ENCODE data around the gene SH3BP2. TPM values are rescaled to one million over a fixed set of nuclear protein-coding genes. Genes with fewer than 3 reads are reported as not detected.

SH3BP2 gene
- total RNA-seq, 1 experiment from 2014 or later: 17.4 TPM

DNA sequence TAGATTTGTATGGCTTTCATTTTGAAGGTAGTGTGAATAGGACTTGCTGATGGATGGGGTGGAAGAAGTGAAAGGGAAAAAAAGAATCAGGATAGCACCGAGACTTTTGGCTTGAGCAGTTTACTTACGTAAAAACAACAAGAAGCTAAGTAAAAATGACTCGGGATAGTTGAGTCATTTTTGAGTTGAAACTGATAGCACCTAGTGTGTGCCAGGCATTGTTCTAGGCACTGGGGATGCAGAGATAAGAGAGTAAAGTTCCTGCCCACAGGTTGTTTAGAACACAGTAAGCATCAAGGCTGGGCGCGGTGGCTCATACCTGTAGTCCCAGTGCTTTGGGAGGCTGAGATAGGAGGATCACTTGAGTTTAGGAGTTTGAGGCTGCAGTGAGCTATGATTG is 85.5 kb downstream of the SH3BP2 start:
- ATAC-seq: no peak
- ChIA-PET POLR2A (ENCODE audit: unreplicated experiment) (no interaction called here), CTCF (no interaction called here)
- Histone ChIP-seq H3K27me3 (ENCODE audit: low read length) (no peaks in the 10 kb centered on the region), H3K27ac (ENCODE audit: low read length) (no peak overlapping the region), H4K20me1 (ENCODE audit: low read length) (no peaks in the 10 kb centered on the region), H3K9me3 (ENCODE audit: low read length) (no peaks in the 10 kb centered on the region), H3K9ac (ENCODE audit: low read length) (no peak overlapping the region), H3K36me3 (ENCODE audit: low read depth, low read length) (0 out of 2 replicates have a peak, but pooled peaks cover 4% of the 10 kb centered on the region), H3K9me2 (replicated peaks; ENCODE audit: low read length) (no peaks in the 10 kb centered on the region), H2AFZ (ENCODE audit: low read length) (no peak overlapping the region), H3K79me2 (ENCODE audit: low read length) (peaks cover 10% of the 10 kb centered on the region; the same call in 1 of the 2 replicates), H3K4me3 (ENCODE audit: low read length) (no peak overlapping the region), H3K4me2 (ENCODE audit: low read length) (no peak overlapping the region), H3K4me1 (ENCODE audit: insufficient read depth, low read length) (no peaks in the 10 kb centered on the region), H3F3A (ENCODE audit: low read length, unreplicated experiment) (no peaks in the 10 kb centered on the region)
- BruUV-seq (replicated peaks): no TSS peak
- intact Hi-C loops (cut with micrococcal nuclease): no loop called here
- TF ChIP-seq EZH2 (IDR thresholded peaks at IDR 0.05; ENCODE audit: low read length, unreplicated experiment) (no peak), CTCF (conservative IDR thresholded peaks at IDR 0.05; ENCODE audit: low read depth, low read length) (no peak), EZH2phosphoT487 (IDR thresholded peaks at IDR 0.05; ENCODE audit: borderline replicate concordance, low read length) (no peak)
- no peak for DNase-seq

- no peak overlapping the region for H3K27ac ChIP-seq (ENCODE audit: low read length)
- no peaks in the 10 kb centered on the region for H3K4me1 ChIP-seq (ENCODE audit: insufficient read depth, low read length)
- no peak overlapping the region for H3K4me3 ChIP-seq (ENCODE audit: low read length)
- DNase-seq: no peak
- no peaks in the 10 kb centered on the region for H3K27me3 ChIP-seq (ENCODE audit: low read length)
- H2AFZ ChIP-seq (ENCODE audit: low read length): no peak overlapping the region
- ATAC-seq: no peak
- H3K9me3 ChIP-seq (ENCODE audit: low read length): no peaks in the 10 kb centered on the region
- TF ChIP-seq CTCF (conservative IDR thresholded peaks at IDR 0.05; ENCODE audit: low read depth, low read length): no peak
- TF ChIP-seq EZH2phosphoT487 (IDR thresholded peaks at IDR 0.05; ENCODE audit: borderline replicate concordance, low read length): no peak
- no peak for TF ChIP-seq EZH2 (IDR thresholded peaks at IDR 0.05; ENCODE audit: low read length, unreplicated experiment)
- intact Hi-C loops (cut with micrococcal nuclease): no loop called here
- no peaks in the 10 kb centered on the region for H3F3A ChIP-seq (ENCODE audit: low read length, unreplicated experiment)
- H3K9ac ChIP-seq (ENCODE audit: low read length): no peak overlapping the region
- no peaks in the 10 kb centered on the region for H4K20me1 ChIP-seq (ENCODE audit: low read length)
- no TSS peak for BruUV-seq (replicated peaks)
- H3K4me2 ChIP-seq (ENCODE audit: low read length): no peak overlapping the region
- H3K9me2 ChIP-seq (replicated peaks; ENCODE audit: low read length): no peaks in the 10 kb centered on the region
- ChIA-PET CTCF (no interaction called here), POLR2A (ENCODE audit: unreplicated experiment) (interaction anchor here (0.6 kb wide), 1 partner anchor 94 kb away, joined by 3 read pairs; no protein-coding TSS in a partner anchor)
- H3K79me2 ChIP-seq (ENCODE audit: low read length): peaks cover 10% of the 10 kb centered on the region; the same call in 1 of the 2 replicates
- H3K36me3 ChIP-seq (ENCODE audit: low read depth, low read length): 0 out of 2 replicates have a peak, but pooled peaks cover 4% of the 10 kb centered on the region
These were observed 86.1 kb downstream of the SH3BP2 start for GRCh38 chr4:2879026-2879425.

DNA sequence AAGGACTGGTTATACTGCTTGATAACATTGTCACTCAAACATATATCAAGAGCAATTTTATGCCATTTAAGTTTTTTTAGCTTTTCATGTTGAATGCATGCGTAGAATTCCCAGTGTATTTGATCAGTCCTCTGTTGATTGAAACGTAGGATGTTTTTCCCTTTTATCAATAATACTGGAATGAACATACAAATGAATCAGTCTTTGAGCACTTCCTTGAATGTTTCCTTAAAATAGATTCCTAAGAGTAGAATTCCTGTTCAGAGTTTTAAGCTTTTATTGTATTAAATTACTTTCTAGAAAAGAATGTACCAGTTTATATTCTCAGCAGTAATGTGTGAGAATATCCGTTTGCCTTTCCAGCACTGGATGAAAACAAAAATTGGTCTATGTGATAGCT is 88.5 kb downstream of the SH3BP2 start:
- H3K36me3 ChIP-seq (ENCODE audit: low read depth, low read length): no peaks in the 10 kb centered on the region; the same call in 1 of the 2 replicates

More for the DNA sequence above, 88.5 kb downstream of the SH3BP2 start:
- no peak for ATAC-seq
- Histone ChIP-seq H2AFZ (ENCODE audit: low read length) (no peak overlapping the region), H3K9me3 (ENCODE audit: low read length) (no peaks in the 10 kb centered on the region), H3K9ac (ENCODE audit: low read length) (no peak overlapping the region), H3K79me2 (ENCODE audit: low read length) (no peaks in the 10 kb centered on the region), H3K4me3 (ENCODE audit: low read length) (no peak overlapping the region), H3K27me3 (ENCODE audit: low read length) (no peaks in the 10 kb centered on the region), H3K4me2 (ENCODE audit: low read length) (no peak overlapping the region), H4K20me1 (ENCODE audit: low read length) (no peaks in the 10 kb centered on the region), H3K9me2 (replicated peaks; ENCODE audit: low read length) (no peaks in the 10 kb centered on the region), H3K4me1 (ENCODE audit: insufficient read depth, low read length) (no peaks in the 10 kb centered on the region), H3K27ac (ENCODE audit: low read length) (no peak overlapping the region), H3F3A (ENCODE audit: low read length, unreplicated experiment) (no peaks in the 10 kb centered on the region)
- no peak for TF ChIP-seq CTCF (conservative IDR thresholded peaks at IDR 0.05; ENCODE audit: low read depth, low read length)
- no peak for TF ChIP-seq EZH2phosphoT487 (IDR thresholded peaks at IDR 0.05; ENCODE audit: borderline replicate concordance, low read length)
- no peak for TF ChIP-seq EZH2 (IDR thresholded peaks at IDR 0.05; ENCODE audit: low read length, unreplicated experiment)
- CTCF ChIA-PET: no interaction called here
- DNase-seq: no peak
- POLR2A ChIA-PET (ENCODE audit: unreplicated experiment): no interaction called here
- no TSS peak for BruUV-seq (replicated peaks)
- intact Hi-C loops (cut with micrococcal nuclease): no loop called here

All from PC-3 (cell line).